ENCODE data around the gene SGTA.

GRCh38 chr19:2791440-2791839 lies 8.4 kb upstream of the SGTA start:
- TF ChIP-seq, protein P1, sequence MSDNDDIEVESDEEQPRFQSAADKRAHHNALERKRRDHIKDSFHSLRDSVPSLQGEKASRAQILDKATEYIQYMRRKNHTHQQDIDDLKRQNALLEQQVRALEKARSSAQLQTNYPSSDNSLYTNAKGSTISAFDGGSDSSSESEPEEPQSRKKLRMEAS (IDR thresholded peaks at IDR 0.05): no peak
- TF ChIP-seq CTCF (IDR thresholded peaks at IDR 0.05 in 2 of 3, conservative IDR thresholded peaks at IDR 0.05 in 1 of 3; ENCODE audit: borderline replicate concordance in 1 of 3, insufficient read depth in 1 of 3, low read depth in 2 of 3, low read length in 2 of 3) (no peak), POLR2A (IDR thresholded peaks at IDR 0.05; ENCODE audit: borderline replicate concordance, extremely low read depth, insufficient read depth, insufficient read length) (no peak), YY1 (IDR thresholded peaks at IDR 0.05; ENCODE audit: extremely low read depth, insufficient replicate concordance, low read depth, low read length) (no peak), ZBTB33 (IDR thresholded peaks at IDR 0.05; ENCODE audit: extremely low read depth, insufficient replicate concordance, low read length) (no peak), EZH2phosphoT487 (IDR thresholded peaks at IDR 0.05; ENCODE audit: borderline replicate concordance) (no peak), POLR2AphosphoS5 (IDR thresholded peaks at IDR 0.05; ENCODE audit: low read depth, low read length) (no peak), CEBPB (IDR thresholded peaks at IDR 0.05; ENCODE audit: low read depth) (no peak), SRF (IDR thresholded peaks at IDR 0.05; ENCODE audit: low read depth) (no peak)

Measured in HCT116 (cell line).